K562 (cell line): ENCODE data around the gene NEMF. TPM values are rescaled to one million over a fixed set of nuclear protein-coding genes. Genes with fewer than 3 reads are reported as not detected.

ENCODE experiments used
- E2F3 ChIP-seq: fragments of 250-450 bp; sonication (Bioruptor Pico); IDR thresholded peaks from 2 replicates; pipeline ENCODE4 v1.4.0; 2020; ENCODE audit warnings: mild to moderate bottlenecking
- ELF4 ChIP-seq: fragments of 450-650 bp; formaldehyde crosslinking; IDR thresholded peaks from 2 replicates; pipeline ENCODE4 v1.4.0; 2022; ENCODE audit warnings: missing genetic modification characterization
- ETV1 ChIP-seq: fragments of 450-650 bp; conservative IDR thresholded peaks from 2 replicates; pipeline ENCODE4 v1.6.1; 2016; ENCODE audit warnings: missing genetic modification characterization, control low read depth, low read depth, missing compliant biosample characterization
- FOXA3 ChIP-seq, 2 experiments: fragments of 450-650 bp in 1 of 2; sonication (generic) in 1 of 2; formaldehyde crosslinking; IDR thresholded peaks in 1 of 2; conservative IDR thresholded peaks in 1 of 2; 2 replicates each; pipeline versions ENCODE4 v1.4.0 to v1.8.0; 2020 to 2022; ENCODE audit warnings: mild to moderate bottlenecking in 2 of 2, missing genetic modification reagents in 1 of 2
- ILF3 ChIP-seq: fragments of 450-650 bp; IDR thresholded peaks from 2 replicates; pipeline ENCODE4 v1.6.1; 2018; ENCODE audit warnings: antibody characterized with exemption, mild to moderate bottlenecking, moderate library complexity, borderline replicate concordance
- KDM1A ChIP-seq, 2 experiments: fragments of 450-650 bp; IDR thresholded peaks; 2 replicates each; pipeline ENCODE4 v1.6.1; 2016; ENCODE audit warnings: mild to moderate bottlenecking in 2 of 2
- MED1 ChIP-seq: sonication (generic); formaldehyde crosslinking; IDR thresholded peaks from 2 replicates; pipeline ENCODE4 v1.8.1; 2023; ENCODE audit warnings: missing genetic modification reagents, borderline replicate concordance
- NCOR1 ChIP-seq: fragments of 450-650 bp; IDR thresholded peaks from 2 replicates; pipeline ENCODE4 v1.6.1; 2016; ENCODE audit warnings: mild to moderate bottlenecking, moderate library complexity
- NONO ChIP-seq, 2 experiments: fragments of 200-400 bp in 1 of 2; fragments of 450-650 bp in 1 of 2; formaldehyde crosslinking in 1 of 2; IDR thresholded peaks; 2 replicates each; pipeline ENCODE4 v1.6.1; 2017; ENCODE audit warnings: low read depth in 2 of 2, mild to moderate bottlenecking in 2 of 2, moderate library complexity in 2 of 2, low read length in 1 of 2
- NR2F6 ChIP-seq: fragments of 450-650 bp; formaldehyde crosslinking; IDR thresholded peaks from 2 replicates; pipeline ENCODE4 v1.4.0; 2020; ENCODE audit warnings: mild to moderate bottlenecking
- PTBP1 ChIP-seq: fragments of 200-400 bp; formaldehyde crosslinking; IDR thresholded peaks from 2 replicates; pipeline ENCODE4 v1.6.1; 2017; ENCODE audit warnings: low read depth, low read length
- SMC3 ChIP-seq: conservative IDR thresholded peaks from 2 replicates; pipeline ENCODE4 v1.6.1; 2011; ENCODE audit warnings: low read depth, low read length, improper control_type of control experiment; ENCODE audit not compliant: insufficient read depth
- SNIP1 ChIP-seq: fragments of 450-650 bp; IDR thresholded peaks from 2 replicates; pipeline ENCODE4 v1.7.1; 2017; ENCODE audit warnings: low read depth, mild to moderate bottlenecking
- SUPT5H ChIP-seq: fragments of 450-650 bp; IDR thresholded peaks from 2 replicates; pipeline ENCODE4 v1.6.1; 2016
- THRA ChIP-seq: fragments of 450-650 bp; IDR thresholded peaks from 2 replicates; pipeline ENCODE4 v1.6.1; 2017; ENCODE audit warnings: mild to moderate bottlenecking, moderate library complexity
- TSC22D4 ChIP-seq: fragments of 450-650 bp; IDR thresholded peaks from 2 replicates; pipeline ENCODE4 v1.6.1; 2016; ENCODE audit warnings: missing genetic modification characterization, missing biosample characterization, control low read depth
- WHSC1 ChIP-seq: IDR thresholded peaks from one replicate; pipeline ENCODE4 v1.6.1; 2012; ENCODE audit warnings: low read length, control low read depth, inconsistent platforms
- XRCC5 ChIP-seq: fragments of 200-400 bp; formaldehyde crosslinking; IDR thresholded peaks from 2 replicates; pipeline ENCODE4 v1.6.1; 2017; ENCODE audit warnings: low read depth, mild to moderate bottlenecking, low read length
- ZNF133 ChIP-seq: fragments of 250-450 bp; sonication (Bioruptor Pico); IDR thresholded peaks from 2 replicates; pipeline ENCODE4 v1.4.0; 2020; ENCODE audit warnings: mild to moderate bottlenecking
- ZNF384 ChIP-seq: IDR thresholded peaks from 2 replicates; pipeline ENCODE4 v1.6.1; 2012; ENCODE audit warnings: low read depth, low read length, improper control_type of control experiment
- ZNF584 ChIP-seq: fragments of 200-800 bp; sonication (Bioruptor generic); IDR thresholded peaks from 2 replicates; pipeline ENCODE4 v1.6.1; 2016; ENCODE audit warnings: low read depth, mild to moderate bottlenecking, missing genetic modification characterization, missing compliant biosample characterization
- ZNF740 ChIP-seq, 3 experiments: fragments of 200-800 bp in 1 of 3; sonication (Bioruptor generic) in 1 of 3; sonication (generic) in 1 of 3; formaldehyde crosslinking in 1 of 3; IDR thresholded peaks; 2 replicates each; pipeline versions ENCODE4 v1.6.1 to v1.8.0; 2016 to 2022; ENCODE audit warnings: mild to moderate bottlenecking in 2 of 3, missing compliant biosample characterization in 2 of 3, missing genetic modification characterization in 2 of 3, missing genetic modification reagents in 1 of 3
- ZNF75A ChIP-seq: fragments of 450-650 bp; formaldehyde crosslinking; IDR thresholded peaks from 2 replicates; pipeline ENCODE4 v1.4.0; 2020; ENCODE audit warnings: mild to moderate bottlenecking
- polyA plus RNA-seq, 8 experiments: library from polyadenylated mRNA; depleted of rRNA in 4 of 8; stranded (reverse) in 5 of 8; unstranded in 3 of 8; fragments of >200 nt; fragmentation: Nextera tagmentation in 2 of 8; fragmentation: Illumina TruSeq in 1 of 8; extraction: Ambion mirVana in 2 of 8; extraction: Trizol in 1 of 8; gene quantifications; 2 replicates each; pipeline versions ENCODE4 v1.2.1 to v1.2.3, GENCODE V29; 2011 to 2014; ENCODE audit warnings: inconsistent platforms in 1 of 8, missing spikeins in 1 of 8
- total RNA-seq, 7 experiments: library from RNA; depleted of rRNA in 6 of 7; stranded (reverse); fragments of >200 nt in 6 of 7; fragmentation: Illumina TruSeq in 2 of 7; extraction: Trizol in 2 of 7; gene quantifications; 2 replicates each; pipeline versions ENCODE4 v1.2.1 to v1.2.3, GENCODE V29; 2011 to 2021; ENCODE audit warnings: low replicate concordance in 1 of 7
- TF ChIP-seq, protein P1 (sequence below): sonication (generic); formaldehyde crosslinking; IDR thresholded peaks from 2 replicates; pipeline ENCODE4 v1.8.0; 2022; ENCODE audit warnings: mild to moderate bottlenecking, missing genetic modification reagents
- TF ChIP-seq, protein P2 (sequence below): fragments of 250-450 bp; sonication (Bioruptor Pico); IDR thresholded peaks from 2 replicates; pipeline ENCODE4 v1.8.0; 2022; ENCODE audit warnings: inconsistent platforms

Gene NEMF
- total and polyA plus RNA-seq, 9 of the 15 experiments (the other 6 are each of a cell fraction or from before 2014, with no cell fraction given) = 38.8 to 94.4 (median 61.0) TPM

DNA sequence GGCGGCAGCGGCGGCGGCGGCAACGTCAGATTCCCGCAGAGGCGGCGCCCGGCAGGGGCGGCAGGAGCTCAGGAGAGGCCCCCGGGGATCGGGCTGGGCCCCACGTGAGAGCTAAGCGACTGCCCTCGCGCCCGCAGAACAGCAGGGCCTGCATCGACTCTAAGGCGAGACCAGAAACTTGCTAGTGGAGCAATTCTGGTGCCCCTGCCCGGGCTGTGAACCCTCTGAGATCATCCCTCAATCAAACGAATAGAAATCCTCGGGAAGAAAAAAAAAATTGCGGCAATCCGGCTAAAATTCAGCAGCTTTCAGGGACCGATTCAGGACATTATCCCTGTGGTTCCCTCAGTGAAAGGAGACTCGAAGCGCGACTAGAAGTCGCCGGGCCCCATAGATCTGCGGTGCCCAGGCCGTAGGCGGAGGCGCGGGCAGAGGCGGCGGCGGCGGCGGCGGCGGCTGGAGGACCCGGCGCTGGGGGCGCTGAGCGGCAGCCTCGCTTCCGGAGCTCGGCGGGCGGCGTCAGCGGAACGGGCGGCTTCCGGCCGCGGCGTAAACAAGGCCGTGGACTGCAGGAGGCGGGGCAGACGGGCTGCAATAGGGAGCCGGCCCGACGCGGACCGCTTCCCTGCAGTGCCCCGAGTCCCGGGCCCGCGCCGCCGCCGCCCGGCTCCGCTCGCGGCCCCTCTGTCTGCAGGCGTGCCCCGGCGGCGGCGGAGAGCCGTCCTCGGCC, 84.9 kb downstream of the NEMF start, which contains the start of gene KLHDC2 (continued):
- no peak for TF ChIP-seq ETV1 (tag)
- TF ChIP-seq NCOR1 = no peak
- TF ChIP-seq SNIP1 = no peak
- TF ChIP-seq WHSC1 = no peak
- no peak for TF ChIP-seq TSC22D4 (tag)
- TF ChIP-seq FOXA3 (CRISPR knock-in tag; conservative IDR thresholded peaks at IDR 0.05 in 1 of 2, IDR thresholded peaks at IDR 0.05 in 1 of 2) = 0 out of 4 replicates have a peak, but pooled peaks of 1 of the 2 experiments have one; percentile 30
- TF ChIP-seq, protein P1, sequence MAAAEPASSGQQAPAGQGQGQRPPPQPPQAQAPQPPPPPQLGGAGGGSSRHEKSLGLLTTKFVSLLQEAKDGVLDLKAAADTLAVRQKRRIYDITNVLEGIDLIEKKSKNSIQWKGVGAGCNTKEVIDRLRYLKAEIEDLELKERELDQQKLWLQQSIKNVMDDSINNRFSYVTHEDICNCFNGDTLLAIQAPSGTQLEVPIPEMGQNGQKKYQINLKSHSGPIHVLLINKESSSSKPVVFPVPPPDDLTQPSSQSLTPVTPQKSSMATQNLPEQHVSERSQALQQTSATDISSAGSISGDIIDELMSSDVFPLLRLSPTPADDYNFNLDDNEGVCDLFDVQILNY (CRISPR knock-in tag) = no peak
- TF ChIP-seq, protein P2, sequence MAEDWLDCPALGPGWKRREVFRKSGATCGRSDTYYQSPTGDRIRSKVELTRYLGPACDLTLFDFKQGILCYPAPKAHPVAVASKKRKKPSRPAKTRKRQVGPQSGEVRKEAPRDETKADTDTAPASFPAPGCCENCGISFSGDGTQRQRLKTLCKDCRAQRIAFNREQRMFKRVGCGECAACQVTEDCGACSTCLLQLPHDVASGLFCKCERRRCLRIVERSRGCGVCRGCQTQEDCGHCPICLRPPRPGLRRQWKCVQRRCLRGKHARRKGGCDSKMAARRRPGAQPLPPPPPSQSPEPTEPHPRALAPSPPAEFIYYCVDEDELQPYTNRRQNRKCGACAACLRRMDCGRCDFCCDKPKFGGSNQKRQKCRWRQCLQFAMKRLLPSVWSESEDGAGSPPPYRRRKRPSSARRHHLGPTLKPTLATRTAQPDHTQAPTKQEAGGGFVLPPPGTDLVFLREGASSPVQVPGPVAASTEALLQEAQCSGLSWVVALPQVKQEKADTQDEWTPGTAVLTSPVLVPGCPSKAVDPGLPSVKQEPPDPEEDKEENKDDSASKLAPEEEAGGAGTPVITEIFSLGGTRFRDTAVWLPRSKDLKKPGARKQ = no peak
- TF ChIP-seq NR2F6 (CRISPR knock-in tag) = no peak
- TF ChIP-seq MED1 (CRISPR knock-in tag) = no peak; the same call in 1 of the 2 replicates
- no peak for TF ChIP-seq ZNF133 (CRISPR knock-in tag)
- no peak for TF ChIP-seq E2F3
- no peak for TF ChIP-seq XRCC5
- TF ChIP-seq ZNF584 = no peak
- TF ChIP-seq NONO (IDR thresholded peaks at IDR 0.05; ENCODE audit: low read depth in 2 of 2, low read length in 1 of 2) = peak; percentile 32 to 74; a peak in 3 of 4 replicates
- no peak for TF ChIP-seq ZNF75A (CRISPR knock-in tag)
- no peak; the same call in 1 of the 2 replicates for TF ChIP-seq ZNF384
- no peak for TF ChIP-seq SMC3
- peak; percentile 69; the same call in 1 of the 2 replicates for TF ChIP-seq ILF3
- TF ChIP-seq ZNF740 (CRISPR knock-in tag; IDR thresholded peaks at IDR 0.05) = no peak
- TF ChIP-seq ZNF740 (tag; IDR thresholded peaks at IDR 0.05) = no peak
- TF ChIP-seq KDM1A (IDR thresholded peaks at IDR 0.05) = no peak
- no peak for TF ChIP-seq PTBP1
- no peak for TF ChIP-seq THRA
- TF ChIP-seq SUPT5H = peak; percentile 46
- no peak for TF ChIP-seq ELF4 (CRISPR knock-in tag)
